Naive thymus-derived CD8-positive, alpha-beta T cell (primary cell): ENCODE results near the gene SLC5A2. TPM values are rescaled to one million over a fixed set of nuclear protein-coding genes. Genes with fewer than 3 reads are reported as not detected.
"Not testable (repeated sequence)": the region's sequence is repeated elsewhere in the genome, so short reads cannot be mapped to it uniquely, and the experiment has no call there.

ENCODE experiments used
- ATAC-seq, 2 donors: fragments of 150-1000 bp; cut with Tn5 transposase in 1 of 2; sonication (Bioruptor Pico), chemical (Tn5 transposase) in 1 of 2; 1 replicate in 1 of 2; 2 replicates in 1 of 2; pipeline ENCODE4 v1.10.0; 2021; ENCODE audit warnings: mild to moderate bottlenecking in 2 of 2, moderate library complexity in 2 of 2
- POLR2A ChIA-PET: fragments of 350-600 bp; sonication (Branson Sonifier 250); formaldehyde crosslinking; loops from one replicate; lab custom pipeline; 2021; ENCODE audit warnings: antibody characterized with exemption; lab: Charles Lee
- DNase-seq, 10 donors: peaks; one replicate each; pipeline versions ENCODE4 v3.0.0 to v3.0.0-alpha.2; 2020 to 2022
- H3K27ac Mint-ChIP-seq, 10 donors: one replicate each; pipeline ENCODE4 v1.8.0; 2020 to 2022; ENCODE audit warnings: mild to moderate bottlenecking in 10 of 10, mixed read lengths in 10 of 10, moderate library complexity in 4 of 10, inconsistent platforms in 1 of 10
- H3K27me3 Mint-ChIP-seq, 5 donors: one replicate each; pipeline ENCODE4 v1.8.0; 2021 to 2022; ENCODE audit warnings: mixed read lengths in 5 of 5
- H3K36me3 Mint-ChIP-seq, 3 donors: one replicate each; pipeline ENCODE4 v1.8.0; 2020 to 2022; ENCODE audit warnings: mixed read lengths in 3 of 3, mild to moderate bottlenecking in 2 of 3, inconsistent platforms in 1 of 3
- H3K4me1 Mint-ChIP-seq, 4 donors: one replicate each; pipeline ENCODE4 v1.8.0; 2021 to 2022; ENCODE audit warnings: mixed read lengths in 4 of 4
- H3K4me3 Mint-ChIP-seq, 10 donors: one replicate each; pipeline ENCODE4 v1.8.0; 2020 to 2022; ENCODE audit warnings: mild to moderate bottlenecking in 10 of 10, mixed read lengths in 10 of 10, moderate library complexity in 6 of 10, inconsistent platforms in 1 of 10
- H3K9me3 Mint-ChIP-seq, 9 donors: one replicate each; pipeline ENCODE4 v1.8.0; 2020 to 2022; ENCODE audit warnings: mixed read lengths in 9 of 9, mild to moderate bottlenecking in 3 of 9, inconsistent platforms in 1 of 9, moderate library complexity in 1 of 9
- polyA plus RNA-seq, 3 donors: library from polyadenylated mRNA; unstranded; fragments of 300-500 nt; fragmentation: Illumina TruSeq; gene quantifications; one replicate each; pipeline ENCODE4 v1.2.3, GENCODE V29; 2021
- total RNA-seq, 8 experiments: library from RNA in 2 of 8; stranded (reverse) in 2 of 8; gene quantifications; one replicate each; pipeline ENCODE4 v1.2.3 and lab custom pipeline; 2021 to 2026

SLC5A2 gene
- total and polyA plus RNA-seq, 5 experiments from 2014 or later: 2.3 to 4.7 (median 2.5) TPM

- H3K4me1 Mint-ChIP-seq: peaks cover 5 to 12% (median 8%) of the 10 kb centered on the region in 4 donors
- no peaks in the 10 kb centered on the region for H3K9me3 Mint-ChIP-seq
- H3K4me3 Mint-ChIP-seq: peak overlapping the region in 1 of 10 donors; percentile 14
- DNase-seq (no peak), ATAC-seq (no peak)
- peak overlapping the region in 4 of 10 donors; percentile 37 to 88 (median 51) for H3K27ac Mint-ChIP-seq
- POLR2A ChIA-PET: no interaction called here
- peaks cover 0 to 40% (median 10%) of the 10 kb centered on the region in 3 donors for H3K36me3 Mint-ChIP-seq
- H3K27me3 Mint-ChIP-seq: no peaks in the 10 kb centered on the region
Measured at GRCh38 chr16:31491778-31492418, 9.0 kb downstream of the SLC5A2 start.

- H3K27ac Mint-ChIP-seq: peak overlapping the region in 2 of 10 donors; percentile 75 to 89
- H3K27me3 Mint-ChIP-seq: no peaks in the 10 kb centered on the region
- POLR2A ChIA-PET: interaction anchor here (0.7 to 0.8 kb wide), 2 partner anchors 9 to 11 kb away, joined by 3 to 4 read pairs; partner anchors contain the start of gene SLC5A2
- DNase-seq (no peak), ATAC-seq (no peak)
- no peak overlapping the region for H3K4me3 Mint-ChIP-seq
- peaks cover 0 to 12% (median 9%) of the 10 kb centered on the region in 4 donors for H3K4me1 Mint-ChIP-seq
- H3K36me3 Mint-ChIP-seq: peaks cover 0 to 50% (median 10%) of the 10 kb centered on the region in 3 donors
- no peaks in the 10 kb centered on the region for H3K9me3 Mint-ChIP-seq
Measured at GRCh38 chr16:31493506-31494125, 10.7 kb downstream of the SLC5A2 start.

- Mint-ChIP-seq H3K4me1 (peaks cover 0 to 26% (median 15%) of the 10 kb centered on the region in 4 donors), H3K9me3 (no peaks in the 10 kb centered on the region), H3K36me3 (peaks cover 0 to 58% (median 10%) of the 10 kb centered on the region in 3 donors), H3K27me3 (no peaks in the 10 kb centered on the region), H3K27ac (peak overlapping the region in 1 of 10 donors; percentile 38), H3K4me3 (no peak overlapping the region)
- ATAC-seq: no peak
- DNase-seq: no peak
- POLR2A ChIA-PET: interaction anchor here (1.3 to 2.8 kb wide), 2 partner anchors 8 to 12 kb away, joined by 3 to 10 read pairs; partner anchors contain the start of gene RUSF1
Measured at GRCh38 chr16:31496670-31497069, 13.7 kb downstream of the SLC5A2 start.

- Mint-ChIP-seq H3K4me1 (peaks cover 5 to 28% (median 14%) of the 10 kb centered on the region in 4 donors), H3K36me3 (peaks cover 0 to 46% (median under 1%) of the 10 kb centered on the region in 3 donors), H3K27me3 (no peaks in the 10 kb centered on the region), H3K4me3 (no peak overlapping the region), H3K27ac (peak overlapping the region in 2 of 10 donors; percentile 32 to 56), H3K9me3 (no peaks in the 10 kb centered on the region)
- POLR2A ChIA-PET: interaction anchor here (0.8 to 2.8 kb wide), 3 partner anchors 8 to 10 kb away, joined by 3 to 10 read pairs (median 5); partner anchors contain the start of gene RUSF1
- ATAC-seq: no peak
- no peak for DNase-seq
Measured at GRCh38 chr16:31498493-31498892, 15.6 kb downstream of the SLC5A2 start.

- Mint-ChIP-seq H3K4me3 (no peak overlapping the region), H3K36me3 (peaks cover 0 to 47% (median 0%) of the 10 kb centered on the region in 3 donors), H3K27ac (no peak overlapping the region), H3K4me1 (peaks cover 11 to 40% (median 20%) of the 10 kb centered on the region in 4 donors), H3K9me3 (no peaks in the 10 kb centered on the region), H3K27me3 (no peaks in the 10 kb centered on the region)
- DNase-seq (no peak), ATAC-seq (no peak)
- POLR2A ChIA-PET: no interaction called here
Measured at GRCh38 chr16:31499928-31500327, 17.0 kb downstream of the SLC5A2 start.

DNA sequence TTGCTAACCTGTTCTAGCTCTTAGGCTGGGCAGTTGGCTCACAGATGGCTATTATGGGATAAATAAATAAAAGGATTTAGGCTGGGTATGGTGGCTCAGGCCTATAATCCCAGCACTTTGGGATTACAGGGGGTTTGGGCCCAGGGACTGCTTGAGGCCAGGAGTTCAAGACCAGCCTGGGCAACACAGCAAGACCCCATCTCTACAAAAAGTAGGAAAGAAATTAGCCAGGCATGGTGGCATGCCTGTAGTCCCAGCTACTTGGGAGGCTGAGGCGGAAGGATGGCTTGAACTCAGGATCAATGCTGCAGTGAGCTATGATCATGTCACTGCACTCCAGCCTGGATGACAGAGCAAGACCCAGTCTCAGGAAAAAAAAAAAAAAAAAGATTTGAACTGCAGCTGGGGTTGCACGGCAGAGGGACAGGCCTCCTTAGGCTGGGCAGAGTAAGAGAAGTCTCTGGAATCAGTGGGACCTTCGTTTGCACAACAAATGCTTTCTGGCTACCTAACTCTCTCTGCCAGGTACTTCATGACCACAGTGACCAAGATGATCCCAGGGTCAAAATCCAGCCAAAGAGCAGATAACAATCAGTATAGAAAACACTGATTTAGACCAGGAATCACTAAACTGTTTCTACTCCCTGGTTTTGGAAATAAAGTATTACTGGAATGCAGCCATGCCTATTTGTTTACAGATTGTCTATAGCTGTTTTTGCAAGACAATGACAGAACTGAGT lies 18.5 kb downstream of the SLC5A2 start:
- POLR2A ChIA-PET: interaction anchor here (0.9 to 1.1 kb wide), 2 partner anchors 11 to 23 kb away, joined by 4 to 6 read pairs; no protein-coding TSS in a partner anchor
- Mint-ChIP-seq H3K4me1 (peaks cover 21 to 53% (median 31%) of the 10 kb centered on the region in 4 donors), H3K27me3 (no peaks in the 10 kb centered on the region), H3K27ac (peak overlapping the region in 1 of 10 donors; percentile 13), H3K4me3 (no peak overlapping the region), H3K36me3 (peaks cover 0 to 45% (median 0%) of the 10 kb centered on the region in 3 donors), H3K9me3 (no peaks in the 10 kb centered on the region)
- DNase-seq (no peak), ATAC-seq (no peak)

GRCh38 chr16:31501966-31502348 lies 19.0 kb downstream of the SLC5A2 start:
- Mint-ChIP-seq H3K27me3 (no peaks in the 10 kb centered on the region), H3K27ac (no peak overlapping the region), H3K4me3 (no peak overlapping the region), H3K4me1 (peaks cover 21 to 55% (median 36%) of the 10 kb centered on the region in 4 donors), H3K9me3 (no peaks in the 10 kb centered on the region), H3K36me3 (peaks cover 0 to 45% (median 0%) of the 10 kb centered on the region in 3 donors)
- POLR2A ChIA-PET: interaction anchor here (1.0 kb wide), 1 partner anchor 43 kb away, joined by 3 read pairs; the partner anchor contains the start of gene ARMC5
- no peak for ATAC-seq
- no peak for DNase-seq

- H3K4me1 Mint-ChIP-seq: peaks cover 20 to 58% (median 42%) of the 10 kb centered on the region in 4 donors
- no peaks in the 10 kb centered on the region for H3K9me3 Mint-ChIP-seq
- H3K36me3 Mint-ChIP-seq: peaks cover 0 to 39% (median 0%) of the 10 kb centered on the region in 3 donors
- H3K27me3 Mint-ChIP-seq: no peaks in the 10 kb centered on the region
- DNase-seq (no peak), ATAC-seq (no peak)
- no peak overlapping the region for H3K4me3 Mint-ChIP-seq
- H3K27ac Mint-ChIP-seq: peak overlapping the region in 4 of 10 donors; percentile 32 to 73 (median 60)
- POLR2A ChIA-PET: interaction anchor here (0.6 to 1.2 kb wide), 4 partner anchors 10 to 853 kb away, joined by 3 to 4 read pairs (median 3); partner anchors contain the start of gene ARMC5
Measured at GRCh38 chr16:31502981-31503380, 20.1 kb downstream of the SLC5A2 start.

- Mint-ChIP-seq H3K36me3 (peaks cover 0 to 36% (median 0%) of the 10 kb centered on the region in 3 donors), H3K4me1 (peaks cover 19 to 58% (median 44%) of the 10 kb centered on the region in 4 donors), H3K27ac (peak overlapping the region in 2 of 10 donors; percentile 24 to 57)
- H3K27me3 Mint-ChIP-seq, ATAC-seq, DNase-seq, H3K9me3 Mint-ChIP-seq, H3K4me3 Mint-ChIP-seq: not testable (repeated sequence)
- POLR2A ChIA-PET: interaction anchor here (0.6 to 1.2 kb wide), 4 partner anchors 11 to 854 kb away, joined by 3 to 4 read pairs (median 3); no protein-coding TSS in a partner anchor
Measured at GRCh38 chr16:31503555-31503954, 20.6 kb downstream of the SLC5A2 start.

GRCh38 chr16:31504159-31504558 lies 21.2 kb downstream of the SLC5A2 start:
- POLR2A ChIA-PET: interaction anchor here (0.9 kb wide), 1 partner anchor 16 kb away, joined by 3 read pairs; no protein-coding TSS in a partner anchor
- DNase-seq (no peak), ATAC-seq (no peak)
- peaks cover 18 to 58% (median 48%) of the 10 kb centered on the region in 4 donors for H3K4me1 Mint-ChIP-seq
- no peaks in the 10 kb centered on the region for H3K27me3 Mint-ChIP-seq
- H3K4me3 Mint-ChIP-seq: no peak overlapping the region
- H3K27ac Mint-ChIP-seq: peak overlapping the region in 6 of 10 donors; percentile 20 to 84 (median 74)
- H3K9me3 Mint-ChIP-seq: no peaks in the 10 kb centered on the region
- peaks cover 0 to 30% (median 0%) of the 10 kb centered on the region in 3 donors for H3K36me3 Mint-ChIP-seq

- H3K27ac Mint-ChIP-seq: peak overlapping the region; percentile 49 to 98 (median 74)
- POLR2A ChIA-PET: no interaction called here
- no peak for DNase-seq
- no peaks in the 10 kb centered on the region for H3K9me3 Mint-ChIP-seq
- no peaks in the 10 kb centered on the region for H3K27me3 Mint-ChIP-seq
- peaks cover 18 to 67% (median 59%) of the 10 kb centered on the region in 4 donors for H3K4me1 Mint-ChIP-seq
- no peak overlapping the region for H3K4me3 Mint-ChIP-seq
- H3K36me3 Mint-ChIP-seq: peaks cover 0 to 22% (median 0%) of the 10 kb centered on the region in 3 donors
- ATAC-seq: no peak
Measured at GRCh38 chr16:31505483-31505882, 22.6 kb downstream of the SLC5A2 start.

DNA sequence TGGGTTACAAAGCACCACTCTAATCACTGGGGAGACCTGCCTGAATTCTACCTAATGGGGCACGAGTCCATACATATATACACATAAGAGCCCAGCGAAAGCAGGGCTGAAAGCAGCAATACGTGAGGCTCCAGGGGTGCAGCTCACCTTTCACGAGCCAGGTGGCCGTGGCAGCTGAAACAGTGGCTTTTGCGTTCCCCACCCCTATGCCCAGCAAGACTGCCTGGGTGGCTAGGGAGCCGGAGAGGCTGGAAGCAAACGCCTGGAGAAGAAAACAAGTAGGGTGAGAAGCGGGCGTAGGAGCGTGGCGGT lies 24.6 kb downstream of the SLC5A2 start:
- DNase-seq: no peak
- Mint-ChIP-seq H3K4me1 (peaks cover 21 to 64% (median 60%) of the 10 kb centered on the region in 4 donors), H3K36me3 (peaks cover 0 to 22% (median 0%) of the 10 kb centered on the region in 3 donors), H3K27ac (peak overlapping the region; percentile 93 to 98 (median 97)), H3K9me3 (no peaks in the 10 kb centered on the region), H3K27me3 (no peaks in the 10 kb centered on the region), H3K4me3 (peak overlapping the region; percentile 90 to 97 (median 92))
- POLR2A ChIA-PET: interaction anchor here (0.7 to 2.3 kb wide), 16 partner anchors 9 to 702 kb away, joined by 3 to 24 read pairs (median 7); partner anchors contain the start of genes ARMC5 and ZNF267
- ATAC-seq: peak in 1 of 2 donors; percentile 40
